OCI-LY3 (cell line): ENCODE measurements around the gene D2HGDH.

ENCODE experiments used
- H2AFZ ChIP-seq: fragments of 200-600, 300-600 bp; shearing (Covaris generic); 2 replicates; pipeline ENCODE4 v1.6.0; 2014; ENCODE audit warnings: antibody characterized with exemption, low read depth, low read length
- H3K27ac ChIP-seq: fragments of 200-600, 300-600 bp; sonication (generic); 2 replicates; pipeline ENCODE4 v1.5.1; 2014; ENCODE audit warnings: mild to moderate bottlenecking, low read length, moderate library complexity, mixed read lengths
- H3K27me3 ChIP-seq: fragments of 200-600, 300-600 bp; sonication (generic); 2 replicates; pipeline ENCODE4 v1.6.1; 2014; ENCODE audit warnings: low read depth, low read length, mixed read lengths
- H3K36me3 ChIP-seq: fragments of 200-600, 300-600 bp; sonication (generic); replicated peaks from 2 replicates; pipeline ENCODE3; 2014; ENCODE audit warnings: low read depth, low read length, mixed read lengths
- H3K4me1 ChIP-seq: fragments of 300-600, 200-600 bp; sonication (generic); 2 replicates; pipeline ENCODE4 v1.6.1; 2014; ENCODE audit warnings: low read length, mixed read lengths
- H3K4me2 ChIP-seq: fragments of 200-600, 300-600 bp; sonication (generic); 2 replicates; pipeline ENCODE4 v1.6.1; 2014; ENCODE audit warnings: low read length, mixed read lengths
- H3K4me3 ChIP-seq: fragments of 300-600, 200-600 bp; sonication (generic); 2 replicates; pipeline ENCODE4 v1.5.1; 2014; ENCODE audit warnings: antibody characterized with exemption, mild to moderate bottlenecking, low read length, moderate library complexity
- H3K79me2 ChIP-seq: fragments of 300-600, 200-600 bp; shearing (Covaris generic); 2 replicates; pipeline ENCODE4 v1.6.1; 2014; ENCODE audit warnings: mild to moderate bottlenecking, low read length, mixed read lengths
- H3K9ac ChIP-seq: fragments of 300-600, 200-600 bp; shearing (Covaris generic); 2 replicates; pipeline ENCODE4 v1.6.0; 2014; ENCODE audit warnings: mild to moderate bottlenecking, low read length, moderate library complexity
- H3K9me3 ChIP-seq: fragments of 200-600, 300-600 bp; shearing (Covaris generic); 2 replicates; pipeline ENCODE4 v1.6.1; 2014; ENCODE audit warnings: low read length, mixed read lengths; ENCODE audit not compliant: insufficient read depth
- H4K20me1 ChIP-seq: fragments of 200-600, 300-600 bp; sonication (generic); 2 replicates; pipeline ENCODE4 v1.6.1; 2016; ENCODE audit warnings: low read length, mixed read lengths; ENCODE audit not compliant: insufficient read depth
- EZH2phosphoT487 ChIP-seq: fragments of 200-600 bp; shearing (Covaris generic); IDR thresholded peaks from 2 replicates; pipeline ENCODE4 v1.6.1; 2018; ENCODE audit warnings: antibody characterized with exemption, mixed run types, low read depth
- TF ChIP-seq, protein P1 (sequence below): fragments of 200-600, 300-600 bp; sonication (generic); IDR thresholded peaks from 2 replicates; pipeline ENCODE4 v1.5.1; 2014; ENCODE audit warnings: antibody characterized with exemption, low read length, low read depth

The D2HGDH gene

DNA sequence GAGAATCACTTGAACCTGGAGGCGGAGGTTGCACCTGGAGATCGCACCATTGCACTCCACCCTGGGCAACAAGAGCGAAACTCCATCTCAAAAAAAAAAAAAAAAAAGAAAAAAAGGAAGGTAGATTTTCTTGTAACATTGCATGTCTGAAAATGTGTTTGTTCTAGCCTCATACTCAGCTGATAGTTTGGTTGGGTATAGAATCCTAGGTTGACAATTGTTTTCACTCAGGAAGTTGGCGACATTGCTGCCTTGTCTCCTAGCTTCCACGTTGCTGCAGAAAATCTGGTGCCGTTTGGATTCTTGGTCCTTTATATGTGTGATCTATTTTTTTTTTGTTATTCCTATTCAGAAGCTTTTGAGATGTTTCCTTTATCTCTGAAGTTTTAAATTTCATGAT is 27.9 kb upstream of the D2HGDH start:
- Histone ChIP-seq H4K20me1 (peaks cover 8% of the 10 kb centered on the region; the same call in 1 of the 2 replicates), H3K27me3 (no peaks in the 10 kb centered on the region), H3K79me2 (peaks cover 18% of the 10 kb centered on the region), H3K4me2 (no peak overlapping the region), H2AFZ (no peak overlapping the region), H3K9ac (no peak overlapping the region), H3K27ac (no peak overlapping the region), H3K4me1 (peaks cover 6% of the 10 kb centered on the region), H3K4me3 (no peak overlapping the region), H3K36me3 (peaks cover 22% of the 10 kb centered on the region), H3K9me3 (no peaks in the 10 kb centered on the region)
- TF ChIP-seq, protein P1, sequence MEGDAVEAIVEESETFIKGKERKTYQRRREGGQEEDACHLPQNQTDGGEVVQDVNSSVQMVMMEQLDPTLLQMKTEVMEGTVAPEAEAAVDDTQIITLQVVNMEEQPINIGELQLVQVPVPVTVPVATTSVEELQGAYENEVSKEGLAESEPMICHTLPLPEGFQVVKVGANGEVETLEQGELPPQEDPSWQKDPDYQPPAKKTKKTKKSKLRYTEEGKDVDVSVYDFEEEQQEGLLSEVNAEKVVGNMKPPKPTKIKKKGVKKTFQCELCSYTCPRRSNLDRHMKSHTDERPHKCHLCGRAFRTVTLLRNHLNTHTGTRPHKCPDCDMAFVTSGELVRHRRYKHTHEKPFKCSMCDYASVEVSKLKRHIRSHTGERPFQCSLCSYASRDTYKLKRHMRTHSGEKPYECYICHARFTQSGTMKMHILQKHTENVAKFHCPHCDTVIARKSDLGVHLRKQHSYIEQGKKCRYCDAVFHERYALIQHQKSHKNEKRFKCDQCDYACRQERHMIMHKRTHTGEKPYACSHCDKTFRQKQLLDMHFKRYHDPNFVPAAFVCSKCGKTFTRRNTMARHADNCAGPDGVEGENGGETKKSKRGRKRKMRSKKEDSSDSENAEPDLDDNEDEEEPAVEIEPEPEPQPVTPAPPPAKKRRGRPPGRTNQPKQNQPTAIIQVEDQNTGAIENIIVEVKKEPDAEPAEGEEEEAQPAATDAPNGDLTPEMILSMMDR, result no peak
- TF ChIP-seq EZH2phosphoT487, result no peak

DNA sequence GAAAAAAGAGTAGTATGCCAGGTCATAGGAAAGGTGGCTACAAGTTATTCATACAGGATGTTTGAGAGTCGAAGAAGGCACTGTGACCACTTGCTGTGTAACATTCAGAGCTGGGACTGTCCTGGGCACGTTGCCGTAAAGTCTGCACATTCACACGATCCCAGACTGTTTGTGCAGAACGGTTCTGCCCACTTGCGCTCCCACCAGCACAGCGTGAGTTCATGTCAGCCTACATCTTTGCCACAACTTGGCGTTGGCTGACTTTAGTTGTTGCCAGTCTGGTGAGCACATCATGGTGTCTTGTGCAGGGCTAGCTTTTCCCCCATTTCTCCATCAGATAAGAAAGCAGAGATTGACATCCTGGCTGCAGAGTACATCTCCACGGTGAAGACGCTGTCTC is 25.6 kb upstream of the D2HGDH start:
- Histone ChIP-seq H3K9me3 (no peaks in the 10 kb centered on the region), H3K9ac (no peak overlapping the region), H3K27me3 (no peaks in the 10 kb centered on the region), H3K4me1 (no peaks in the 10 kb centered on the region), H3K27ac (no peak overlapping the region), H2AFZ (no peak overlapping the region), H3K36me3 (peaks cover 32% of the 10 kb centered on the region), H4K20me1 (no peaks in the 10 kb centered on the region), H3K4me2 (no peak overlapping the region), H3K79me2 (peaks cover 4% of the 10 kb centered on the region), H3K4me3 (no peak overlapping the region)
- TF ChIP-seq, protein P1, result no peak
- no peak for TF ChIP-seq EZH2phosphoT487

DNA sequence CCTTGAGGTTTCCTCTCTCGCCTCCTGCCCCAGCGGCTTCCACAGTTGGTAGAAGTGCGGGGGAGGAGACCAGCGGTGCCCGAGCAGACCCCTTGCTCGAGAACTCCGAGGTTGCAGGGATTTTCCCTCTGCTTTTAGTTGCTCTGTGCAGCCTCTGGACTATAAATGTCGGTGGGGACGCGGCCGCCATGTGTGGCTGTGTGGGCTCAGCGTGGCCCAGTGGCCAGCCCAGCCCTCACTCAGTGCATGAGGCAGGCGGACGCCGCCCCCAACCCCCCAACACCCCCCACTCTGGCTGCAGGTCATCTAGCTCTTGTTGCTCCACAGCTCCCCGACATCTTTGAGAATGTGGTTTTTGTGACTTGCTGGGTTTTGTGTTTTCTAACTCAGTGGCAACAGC is 15.3 kb upstream of the D2HGDH start:
- Histone ChIP-seq H3K9me3 (no peaks in the 10 kb centered on the region), H3K9ac (no peak overlapping the region), H2AFZ (no peak overlapping the region), H3K4me2 (no peak overlapping the region), H3K4me1 (no peaks in the 10 kb centered on the region), H4K20me1 (no peaks in the 10 kb centered on the region), H3K27me3 (no peaks in the 10 kb centered on the region), H3K27ac (no peak overlapping the region), H3K4me3 (no peak overlapping the region), H3K79me2 (no peaks in the 10 kb centered on the region), H3K36me3 (no peaks in the 10 kb centered on the region)
- TF ChIP-seq, protein P1, result no peak
- no peak for TF ChIP-seq EZH2phosphoT487

DNA sequence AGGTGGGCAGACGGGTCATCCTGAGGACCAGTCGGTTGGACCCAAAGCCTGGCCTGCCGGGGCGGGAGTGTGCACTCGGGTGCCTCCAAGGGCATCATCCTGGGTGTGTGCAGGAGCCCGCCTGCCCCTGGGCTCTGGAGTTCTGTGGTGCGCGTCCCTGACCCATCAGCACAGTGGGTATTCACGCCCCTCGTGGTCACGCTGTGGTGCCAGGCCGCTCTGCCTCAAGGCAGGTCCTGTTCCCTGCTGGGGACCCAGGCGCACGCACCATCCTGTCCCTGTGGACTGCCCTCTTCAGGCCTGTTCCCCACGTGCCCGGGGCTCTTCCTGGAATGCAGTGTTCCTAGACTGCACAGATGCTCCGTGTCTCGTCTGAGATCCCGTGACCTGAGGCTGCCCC is 14.3 kb upstream of the D2HGDH start:
- TF ChIP-seq EZH2phosphoT487, result no peak
- TF ChIP-seq, protein P1, result no peak
- H3K36me3 ChIP-seq, result peaks cover 4% of the 10 kb centered on the region
- H3K4me3 ChIP-seq, result no peak overlapping the region
- H3K9ac ChIP-seq, result no peak overlapping the region
- no peak overlapping the region for H3K4me2 ChIP-seq
- no peaks in the 10 kb centered on the region for H3K79me2 ChIP-seq
- peaks cover 3% of the 10 kb centered on the region; the same call in 1 of the 2 replicates for H3K4me1 ChIP-seq
- H3K27me3 ChIP-seq, result no peaks in the 10 kb centered on the region
- H3K27ac ChIP-seq, result no peak overlapping the region
- no peaks in the 10 kb centered on the region for H3K9me3 ChIP-seq
- no peaks in the 10 kb centered on the region for H4K20me1 ChIP-seq
- H2AFZ ChIP-seq, result no peak overlapping the region
